Left renal cortex interstitium (tissue), 4 donors: ENCODE data around the gene TMEM163. TPM values are rescaled to one million over a fixed set of nuclear protein-coding genes. Genes with fewer than 3 reads are reported as not detected.

Source experiments
- DNase-seq, 4 donors: peaks; one replicate each; pipeline ENCODE4 v3.0.0-alpha.2; 2013; ENCODE audit warnings: low read depth in 4 of 4, low spot score in 2 of 4, missing footprints in 1 of 4
- polyA plus RNA-seq, 4 donors: library from polyadenylated mRNA; unstranded; fragments of 120-200 nt; gene quantifications; one replicate each; pipeline ENCODE4 v1.2.1, GENCODE V29; 2013; ENCODE audit not compliant: insufficient read length in 4 of 4

TMEM163 gene
- polyA plus RNA-seq, 4 donors: 0.87 to 2.4 (median 1.3) TPM

GRCh38 chr2:134446383-134447017, 272.3 kb downstream of the TMEM163 start:
- DNase-seq: no peak

- no peak for DNase-seq
These were observed 272.8 kb downstream of the TMEM163 start for GRCh38 chr2:134445985-134446382.

- no peak for DNase-seq
These were observed 273.7 kb downstream of the TMEM163 start for GRCh38 chr2:134445116-134445515.

GRCh38 chr2:134443814-134444480, 274.9 kb downstream of the TMEM163 start:
- DNase-seq: no peak

- no peak for DNase-seq
These were observed 277.5 kb downstream of the TMEM163 start for GRCh38 chr2:134441153-134441863.

GRCh38 chr2:134440336-134440909, 278.4 kb downstream of the TMEM163 start:
- no peak for DNase-seq

- DNase-seq: no peak
These were observed 280.4 kb downstream of the TMEM163 start for GRCh38 chr2:134438371-134438770.

GRCh38 chr2:134436706-134437105, 282.1 kb downstream of the TMEM163 start:
- no peak for DNase-seq

- no peak for DNase-seq
These were observed 282.9 kb downstream of the TMEM163 start for GRCh38 chr2:134435936-134436335.

GRCh38 chr2:134435505-134435904, 283.3 kb downstream of the TMEM163 start:
- no peak for DNase-seq

GRCh38 chr2:134433979-134434378, 284.8 kb downstream of the TMEM163 start:
- DNase-seq: no peak

- no peak for DNase-seq
These were observed 285.3 kb downstream of the TMEM163 start for GRCh38 chr2:134433469-134433868.

GRCh38 chr2:134432435-134432883, 286.3 kb downstream of the TMEM163 start:
- no peak for DNase-seq

- no peak for DNase-seq
These were observed 286.9 kb downstream of the TMEM163 start for GRCh38 chr2:134431838-134432434.

- DNase-seq: no peak
These were observed 288.9 kb downstream of the TMEM163 start for GRCh38 chr2:134429886-134430285.

GRCh38 chr2:134426721-134427120, 292.1 kb downstream of the TMEM163 start:
- DNase-seq: no peak

GRCh38 chr2:134425724-134426496, 292.9 kb downstream of the TMEM163 start:
- DNase-seq: no peak

GRCh38 chr2:134421556-134422328, 297.1 kb downstream of the TMEM163 start:
- no peak for DNase-seq

- no peak for DNase-seq
These were observed 297.9 kb downstream of the TMEM163 start for GRCh38 chr2:134420920-134421319.
